Left ventricle myocardium inferior (tissue), 1 donor: ENCODE measurements around the gene ANTXR1. TPM values are rescaled to one million over a fixed set of nuclear protein-coding genes. Genes with fewer than 3 reads are reported as not detected.

ENCODE experiments used
- DNase-seq: peaks from one replicate; pipeline ENCODE4 v3.0.0-alpha.2; 2020
- H3K27ac ChIP-seq: fragments of 200-600 bp; replicated peaks from 2 replicates; pipeline ENCODE4 v1.8.0; 2021
- H3K27me3 ChIP-seq: fragments of 200-600 bp; 2 replicates; pipeline ENCODE4 v1.8.0; 2021; ENCODE audit warnings: low read depth
- H3K36me3 ChIP-seq: fragments of 200-600 bp; 2 replicates; pipeline ENCODE4 v1.8.0; 2021
- H3K4me1 ChIP-seq: fragments of 200-600 bp; 2 replicates; pipeline ENCODE4 v1.8.0; 2021
- H3K4me3 ChIP-seq: fragments of 200-600 bp; 2 replicates; pipeline ENCODE4 v1.8.0; 2021; ENCODE audit warnings: mild to moderate bottlenecking, moderate library complexity
- H3K9me3 ChIP-seq: fragments of 200-600 bp; replicated peaks from 2 replicates; pipeline ENCODE4 v1.8.0; 2021
- CTCF ChIP-seq: fragments of 200-600 bp; IDR thresholded peaks from 2 replicates; pipeline ENCODE4 v1.8.0; 2021; ENCODE audit warnings: antibody characterized with exemption, mild to moderate bottlenecking, borderline replicate concordance
- intact Hi-C: fragments of 100-400 bp; cut with micrococcal nuclease; formaldehyde crosslinking; loops from one replicate; pipeline ENCODE4 v1.11.0; 2022
- total RNA-seq: library from RNA; stranded (reverse); fragmentation: NEBNext Ultra II Directional; extraction: Animal tissue kit (Norgen Biotek cat#: 25700); gene quantifications from one replicate; pipeline ENCODE4 v1.2.1, GENCODE V29; 2021
- donor health status: DM: no; HTN: yes; CAD: no; lungs with severe emphysema.

Gene ANTXR1
- total RNA-seq, 1 donor from 2014 or later: 23.3 TPM

- intact Hi-C loops: no loop called here
- no peak for DNase-seq
- H3K36me3 ChIP-seq: no peaks in the 10 kb centered on the region
- TF ChIP-seq CTCF: no peak
- no peak overlapping the region for H3K4me3 ChIP-seq
- peaks cover 42% of the 10 kb centered on the region for H3K27me3 ChIP-seq
- H3K27ac ChIP-seq: no peak overlapping the region
- H3K4me1 ChIP-seq: peaks cover 51% of the 10 kb centered on the region
- H3K9me3 ChIP-seq: no peaks in the 10 kb centered on the region
These were observed 5.7 kb downstream of the ANTXR1 start for GRCh38 chr2:69018678-69019095.

- Histone ChIP-seq H3K27me3 (peaks cover 23% of the 10 kb centered on the region), H3K36me3 (no peaks in the 10 kb centered on the region), H3K4me3 (no peak overlapping the region), H3K4me1 (peaks cover 35% of the 10 kb centered on the region), H3K27ac (no peak overlapping the region), H3K9me3 (no peaks in the 10 kb centered on the region)
- intact Hi-C loops: no loop called here
- no peak for TF ChIP-seq CTCF
- DNase-seq: no peak
These were observed 7.8 kb downstream of the ANTXR1 start for GRCh38 chr2:69020496-69021426.

GRCh38 chr2:69021727-69022126 lies 8.7 kb downstream of the ANTXR1 start:
- H3K27me3 ChIP-seq: peaks cover 14% of the 10 kb centered on the region
- DNase-seq: no peak
- no peaks in the 10 kb centered on the region for H3K36me3 ChIP-seq
- H3K4me1 ChIP-seq: peaks cover 35% of the 10 kb centered on the region
- no peak overlapping the region for H3K4me3 ChIP-seq
- no peak overlapping the region for H3K27ac ChIP-seq
- intact Hi-C loops: no loop called here
- no peak for TF ChIP-seq CTCF
- H3K9me3 ChIP-seq: no peaks in the 10 kb centered on the region

GRCh38 chr2:69022548-69022947 lies 9.6 kb downstream of the ANTXR1 start:
- H3K4me1 ChIP-seq: peaks cover 27% of the 10 kb centered on the region
- H3K27ac ChIP-seq: no peak overlapping the region
- H3K4me3 ChIP-seq: no peak overlapping the region
- intact Hi-C loops: no loop called here
- peaks cover 6% of the 10 kb centered on the region for H3K27me3 ChIP-seq
- no peak for DNase-seq
- H3K36me3 ChIP-seq: no peaks in the 10 kb centered on the region
- H3K9me3 ChIP-seq: peaks cover under 1% of the 10 kb centered on the region
- TF ChIP-seq CTCF: no peak

- Histone ChIP-seq H3K9me3 (peaks cover 7% of the 10 kb centered on the region), H3K4me3 (no peak overlapping the region), H3K4me1 (peaks cover 20% of the 10 kb centered on the region), H3K36me3 (no peaks in the 10 kb centered on the region), H3K27ac (no peak overlapping the region), H3K27me3 (no peaks in the 10 kb centered on the region)
- no peak for TF ChIP-seq CTCF
- no peak for DNase-seq
- intact Hi-C loops: no loop called here
These were observed 10.3 kb downstream of the ANTXR1 start for GRCh38 chr2:69023236-69023635.
